ENCODE results near the gene MRPL51.
"Not testable (repeated sequence)": the region's sequence is repeated elsewhere in the genome, so short reads cannot be mapped to it uniquely, and the experiment has no call there.

Gene MRPL51

DNA sequence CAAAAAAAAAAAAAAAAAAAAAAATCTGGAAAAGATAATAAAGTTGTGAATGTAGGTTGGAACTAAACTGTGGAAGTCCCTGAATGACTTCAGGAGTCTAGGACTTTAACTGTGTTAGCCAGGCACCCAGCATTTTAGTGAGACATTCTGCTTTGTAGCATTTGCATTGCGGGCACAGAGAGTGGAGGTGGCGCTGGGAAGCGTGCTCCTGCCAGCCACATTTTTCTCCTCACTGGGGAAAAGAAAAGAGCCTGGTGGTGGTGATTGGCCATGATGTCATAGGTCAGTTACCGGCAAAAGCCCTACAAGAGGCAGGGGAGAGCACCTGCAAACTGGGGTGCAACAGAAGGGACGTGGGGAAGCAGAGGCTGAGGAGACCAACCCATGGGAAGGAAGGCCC lies 31.6 kb upstream of the MRPL51 start:
- TF ChIP-seq CTCF (IDR thresholded peaks at IDR 0.05; ENCODE audit: low read length, missing control alignments) = no peak
- no peak overlapping the region for H3K4me3 ChIP-seq (replicated peaks; ENCODE audit: low read depth, low read length)
- DNase-seq (ENCODE audit: low read depth) = no peak

DNA sequence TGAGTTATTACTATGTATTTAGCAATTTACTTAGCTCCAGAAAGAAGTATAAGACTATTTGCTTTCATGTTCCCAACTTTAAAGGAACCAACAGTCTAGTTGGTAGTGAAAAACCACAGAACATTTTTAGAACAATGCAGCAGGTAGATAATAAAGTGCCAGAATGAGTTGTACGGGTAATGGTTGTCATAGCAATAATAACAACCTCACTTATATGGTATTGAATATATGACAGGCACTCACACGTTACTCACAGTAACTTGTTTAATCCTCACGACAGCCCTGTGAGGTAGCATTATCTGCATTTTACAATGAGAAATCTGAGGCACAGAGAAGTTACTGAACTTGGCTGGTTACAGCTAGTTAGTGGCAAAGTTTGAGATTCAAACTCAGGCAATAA lies 30.6 kb upstream of the MRPL51 start:
- no peak overlapping the region for H3K4me3 ChIP-seq (replicated peaks; ENCODE audit: low read depth, low read length)
- no peak for DNase-seq (ENCODE audit: low read depth)
- TF ChIP-seq CTCF (IDR thresholded peaks at IDR 0.05; ENCODE audit: low read length, missing control alignments) = no peak

DNA sequence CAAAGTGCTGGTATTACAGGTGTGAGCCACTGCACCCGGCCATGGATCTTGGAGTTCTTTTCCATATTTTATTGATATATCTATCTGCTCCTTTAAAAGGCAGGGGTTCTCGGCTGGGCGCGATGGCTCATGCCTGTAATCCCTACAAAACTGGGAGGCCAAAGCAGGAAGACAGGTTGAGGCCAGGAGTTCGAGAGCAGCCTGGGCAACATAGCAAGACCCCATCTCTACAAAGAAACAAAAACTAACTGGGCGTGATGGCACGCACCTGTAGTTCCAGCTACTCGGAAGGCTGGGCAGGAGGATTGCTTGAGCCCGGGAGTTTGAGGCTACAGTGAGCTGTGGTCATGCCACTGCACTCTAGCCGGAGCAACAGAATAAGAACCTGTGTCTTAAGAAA lies 29.1 kb upstream of the MRPL51 start:
- no peak overlapping the region for H3K4me3 ChIP-seq (replicated peaks; ENCODE audit: low read depth, low read length)
- no peak for DNase-seq (ENCODE audit: low read depth)
- TF ChIP-seq CTCF (IDR thresholded peaks at IDR 0.05; ENCODE audit: low read length, missing control alignments) = no peak

DNA sequence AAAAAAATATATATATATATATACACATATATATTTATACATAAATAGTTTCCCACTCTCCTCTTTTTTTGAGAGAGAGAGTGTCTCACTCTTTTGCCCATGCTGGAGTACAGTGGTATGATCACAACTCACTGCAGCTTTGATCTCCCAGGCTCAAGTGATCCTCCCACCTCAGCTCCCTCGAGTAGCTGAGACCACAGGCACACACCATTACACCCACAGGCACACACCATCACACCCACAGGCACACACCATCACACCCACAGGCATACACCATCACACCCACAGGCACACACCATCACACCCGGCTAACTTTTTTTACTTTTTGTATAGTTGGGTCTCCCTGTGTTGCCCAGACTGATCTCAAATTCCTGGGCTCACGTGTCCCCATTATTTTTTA lies 27.1 kb upstream of the MRPL51 start:
- DNase-seq (ENCODE audit: low read depth) = no peak
- H3K4me3 ChIP-seq (replicated peaks; ENCODE audit: low read depth, low read length) = no peak overlapping the region
- no peak for TF ChIP-seq CTCF (IDR thresholded peaks at IDR 0.05; ENCODE audit: low read length, missing control alignments)

- DNase-seq (ENCODE audit: low read depth) = no peak
- H3K4me3 ChIP-seq (replicated peaks; ENCODE audit: low read depth, low read length) = no peak overlapping the region
- TF ChIP-seq CTCF (IDR thresholded peaks at IDR 0.05; ENCODE audit: low read length, missing control alignments) = no peak
Measured at GRCh38 chr12:6508087-6508486, 15.0 kb upstream of the MRPL51 start.

- peak; percentile 64 for DNase-seq (ENCODE audit: low read depth)
- TF ChIP-seq CTCF (IDR thresholded peaks at IDR 0.05; ENCODE audit: low read length, missing control alignments) = no peak
Measured at GRCh38 chr12:6507102-6507998, 14.3 kb upstream of the MRPL51 start.

GRCh38 chr12:6500466-6500865 lies 7.4 kb upstream of the MRPL51 start:
- DNase-seq (ENCODE audit: low read depth) = no peak
- TF ChIP-seq CTCF (IDR thresholded peaks at IDR 0.05; ENCODE audit: low read length, missing control alignments) = no peak
- H3K4me3 ChIP-seq (replicated peaks; ENCODE audit: low read depth, low read length) = no peak overlapping the region

More at GRCh38 chr12:6507102-6507998, 14.3 kb upstream of the MRPL51 start:
- no peak overlapping the region for H3K4me3 ChIP-seq (replicated peaks; ENCODE audit: low read depth, low read length)

GRCh38 chr12:6497291-6497690 lies 4.2 kb upstream of the MRPL51 start:
- not testable (repeated sequence) for DNase-seq (ENCODE audit: low read depth); H3K4me3 ChIP-seq (replicated peaks; ENCODE audit: low read depth, low read length)

Measured in fibroblast of pulmonary artery (primary cell).